ENCODE measurements around the gene ST8SIA4. TPM values are rescaled to one million over a fixed set of nuclear protein-coding genes. Genes with fewer than 3 reads are reported as not detected.
"Not testable (repeated sequence)": the region's sequence is repeated elsewhere in the genome, so short reads cannot be mapped to it uniquely, and the experiment has no call there.

The ST8SIA4 gene
- total and polyA plus RNA-seq, 7 experiments from 2014 or later: 5.8 to 54.5 (median 21.9) TPM

GRCh38 chr5:100789694-100790093 lies 113.4 kb downstream of the ST8SIA4 start:
- Mint-ChIP-seq H3K4me1 (peaks cover 0 to 15% (median 0%) of the 10 kb centered on the region in 7 donors), H3K27me3 (peaks cover 0 to 10% (median 6%) of the 10 kb centered on the region in 5 donors), H3K9me3 (peaks cover 0 to 17% (median 6%) of the 10 kb centered on the region in 11 donors), H3K4me3 (peak overlapping the region in 1 of 10 donors; percentile 6), H3K36me3 (peaks cover 0 to 8% (median 0%) of the 10 kb centered on the region in 5 donors), H3K27ac (peak overlapping the region in 1 of 9 donors; percentile 21)
- Histone ChIP-seq H3K27ac (ENCODE audit: low read depth, low read length) (no peak overlapping the region), H3K4me1 (ENCODE audit: control insufficient read depth in 2 of 2, insufficient read depth in 2 of 2, low read length in 2 of 2) (no peaks in the 10 kb centered on the region), H3K27me3 (ENCODE audit: control insufficient read depth in 2 of 2, insufficient read depth in 2 of 2, low read length in 2 of 2) (no peaks in the 10 kb centered on the region), H3K9me3 (ENCODE audit: control insufficient read depth in 2 of 3, low read length in 3 of 3) (peaks cover 0 to 8% (median 0%) of the 10 kb centered on the region in 3 experiments), H3K4me3 (ENCODE audit: low read length) (no peak overlapping the region), H3K36me3 (ENCODE audit: control insufficient read depth in 2 of 3, insufficient read depth in 3 of 3, low read length in 3 of 3) (no peaks in the 10 kb centered on the region)
- intact Hi-C loops (cut with micrococcal nuclease): no loop called here
- ATAC-seq (no peak), DNase-seq (no peak)
- ChIA-PET POLR2A (no interaction called here), CTCF (no interaction called here)

GRCh38 chr5:100788417-100788816 lies 114.7 kb downstream of the ST8SIA4 start:
- no peak overlapping the region for H3K4me3 ChIP-seq (ENCODE audit: low read length)
- H3K4me1 ChIP-seq (ENCODE audit: control insufficient read depth in 2 of 2, insufficient read depth in 2 of 2, low read length in 2 of 2): no peaks in the 10 kb centered on the region
- POLR2A ChIA-PET: interaction anchor here (0.8 kb wide), 1 partner anchor 113 kb away, joined by 3 read pairs; no protein-coding TSS in a partner anchor
- no peaks in the 10 kb centered on the region for H3K9me3 ChIP-seq (ENCODE audit: control insufficient read depth in 2 of 3, low read length in 3 of 3)
- no peak overlapping the region for H3K27ac ChIP-seq (ENCODE audit: low read depth, low read length)
- Mint-ChIP-seq H3K27me3 (peaks cover 0 to 10% (median 6%) of the 10 kb centered on the region in 5 donors), H3K4me3 (no peak overlapping the region), H3K27ac (no peak overlapping the region), H3K4me1 (peaks cover 0 to 15% (median 0%) of the 10 kb centered on the region in 7 donors), H3K36me3 (peaks cover 0 to 13% (median 0%) of the 10 kb centered on the region in 5 donors), H3K9me3 (peaks cover 0 to 23% (median 6%) of the 10 kb centered on the region in 11 donors)
- DNase-seq: no peak
- CTCF ChIA-PET: interaction anchor here (0.6 kb wide), 1 partner anchor 91 kb away, joined by 4 read pairs; no protein-coding TSS in a partner anchor
- intact Hi-C loops (cut with micrococcal nuclease): no loop called here
- H3K36me3 ChIP-seq (ENCODE audit: control insufficient read depth in 2 of 3, insufficient read depth in 3 of 3, low read length in 3 of 3): no peaks in the 10 kb centered on the region
- ATAC-seq: no peak
- no peaks in the 10 kb centered on the region for H3K27me3 ChIP-seq (ENCODE audit: control insufficient read depth in 2 of 2, insufficient read depth in 2 of 2, low read length in 2 of 2)

DNA sequence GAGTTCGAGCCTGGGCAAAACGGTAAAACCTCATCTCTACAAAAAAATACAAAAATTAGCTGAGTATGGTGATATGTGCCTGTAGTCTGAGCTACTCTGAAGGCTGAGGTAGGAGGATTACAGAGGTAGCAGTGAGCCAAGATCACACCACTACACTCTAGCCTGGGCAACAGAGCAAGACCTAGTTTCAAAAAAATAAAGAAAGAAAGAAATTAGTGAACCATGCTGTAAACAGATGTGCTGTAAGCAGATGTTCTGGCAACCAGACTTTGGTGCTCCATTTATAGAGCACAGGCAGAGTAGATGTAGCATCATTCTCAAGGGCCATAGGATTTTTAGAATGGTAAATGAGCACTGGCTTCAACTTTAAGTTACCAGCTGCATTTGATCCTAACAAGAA lies 115.4 kb downstream of the ST8SIA4 start:
- H3K4me3 ChIP-seq (ENCODE audit: low read length): no peak overlapping the region
- no peaks in the 10 kb centered on the region for H3K9me3 ChIP-seq (ENCODE audit: control insufficient read depth in 2 of 3, low read length in 3 of 3)
- H3K36me3 Mint-ChIP-seq: peaks cover 0 to 11% (median 0%) of the 10 kb centered on the region in 5 donors
- H3K36me3 ChIP-seq (ENCODE audit: control insufficient read depth in 2 of 3, insufficient read depth in 3 of 3, low read length in 3 of 3): no peaks in the 10 kb centered on the region
- H3K4me3 Mint-ChIP-seq: no peak overlapping the region
- peaks cover 0 to 18% (median 3%) of the 10 kb centered on the region in 11 donors for H3K9me3 Mint-ChIP-seq
- H3K4me1 Mint-ChIP-seq: peaks cover 0 to 15% (median 0%) of the 10 kb centered on the region in 7 donors
- intact Hi-C loops (cut with micrococcal nuclease): no loop called here
- H3K27me3 ChIP-seq (ENCODE audit: control insufficient read depth in 2 of 2, insufficient read depth in 2 of 2, low read length in 2 of 2): no peaks in the 10 kb centered on the region
- ChIA-PET CTCF (interaction anchor here (0.6 kb wide), 1 partner anchor 147 kb away, joined by 3 read pairs; no protein-coding TSS in a partner anchor), POLR2A (interaction anchor here (0.8 kb wide), 1 partner anchor 114 kb away, joined by 3 read pairs; no protein-coding TSS in a partner anchor)
- DNase-seq: no peak
- no peak for ATAC-seq
- no peaks in the 10 kb centered on the region for H3K4me1 ChIP-seq (ENCODE audit: control insufficient read depth in 2 of 2, insufficient read depth in 2 of 2, low read length in 2 of 2)
- H3K27ac ChIP-seq (ENCODE audit: low read depth, low read length): no peak overlapping the region
- peaks cover 0 to 10% (median 6%) of the 10 kb centered on the region in 5 donors for H3K27me3 Mint-ChIP-seq
- H3K27ac Mint-ChIP-seq: peak overlapping the region in 1 of 9 donors; percentile 10

DNA sequence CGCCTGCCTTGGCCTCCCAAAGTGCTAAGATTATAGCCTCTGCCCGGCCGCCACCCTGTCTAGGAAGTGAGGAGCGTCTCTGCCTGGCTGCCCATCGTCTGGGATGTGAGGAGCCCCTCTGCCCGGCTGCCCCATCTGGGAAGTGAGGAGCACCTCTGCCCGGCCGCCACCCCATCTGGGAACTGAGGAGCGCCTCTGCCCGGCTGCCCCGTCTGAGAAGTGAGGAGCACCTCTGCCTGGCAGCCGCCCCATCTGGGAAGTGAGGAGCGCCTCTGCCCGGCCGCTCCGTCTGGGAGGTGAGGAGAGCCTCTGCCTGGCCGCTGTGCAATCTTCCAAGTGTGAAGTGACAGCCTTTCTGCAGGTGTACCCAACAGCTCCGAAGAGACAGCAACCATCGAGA lies 117.5 kb downstream of the ST8SIA4 start:
- H3K36me3 Mint-ChIP-seq: peaks cover 0 to 15% (median 0%) of the 10 kb centered on the region in 5 donors
- H3K36me3 ChIP-seq (ENCODE audit: control insufficient read depth in 2 of 3, insufficient read depth in 3 of 3, low read length in 3 of 3); H3K4me3 ChIP-seq (ENCODE audit: low read length); DNase-seq; intact Hi-C loops (cut with micrococcal nuclease); H3K27me3 ChIP-seq (ENCODE audit: control insufficient read depth in 2 of 2, insufficient read depth in 2 of 2, low read length in 2 of 2); H3K4me1 ChIP-seq (ENCODE audit: control insufficient read depth in 2 of 2, insufficient read depth in 2 of 2, low read length in 2 of 2); H3K4me3 Mint-ChIP-seq; H3K27ac ChIP-seq (ENCODE audit: low read depth, low read length); POLR2A ChIA-PET; CTCF ChIA-PET; ATAC-seq; H3K27ac Mint-ChIP-seq; H3K9me3 ChIP-seq (ENCODE audit: control insufficient read depth in 2 of 3, low read length in 3 of 3): not testable (repeated sequence)
- peaks cover 0 to 10% (median 2%) of the 10 kb centered on the region in 5 donors for H3K27me3 Mint-ChIP-seq
- peaks cover 4 to 22% (median 6%) of the 10 kb centered on the region in 7 donors for H3K4me1 Mint-ChIP-seq
- peaks cover 0 to 16% (median 2%) of the 10 kb centered on the region in 11 donors for H3K9me3 Mint-ChIP-seq

- H3K9me3 ChIP-seq (ENCODE audit: control insufficient read depth in 2 of 3, low read length in 3 of 3): no peaks in the 10 kb centered on the region
- DNase-seq: peak in 6 of 9 donors; percentile 1 to 44 (median 32)
- no peaks in the 10 kb centered on the region for H3K27me3 ChIP-seq (ENCODE audit: control insufficient read depth in 2 of 2, insufficient read depth in 2 of 2, low read length in 2 of 2)
- ChIA-PET CTCF (interaction anchor here (2.0 kb wide), 1 partner anchor 123 kb away, joined by 6 read pairs; the partner anchor contains the start of gene ST8SIA4), POLR2A (interaction anchor here (0.7 to 4.5 kb wide), 4 partner anchors 59 to 122 kb away, joined by 3 to 45 read pairs (median 3); partner anchors contain the start of gene ST8SIA4)
- peaks cover 3 to 13% of the 10 kb centered on the region in 2 donors for H3K4me1 ChIP-seq (ENCODE audit: control insufficient read depth in 2 of 2, insufficient read depth in 2 of 2, low read length in 2 of 2)
- H3K27ac ChIP-seq (ENCODE audit: low read depth, low read length): peak overlapping the region; percentile 57
- H3K9me3 Mint-ChIP-seq: peaks cover 0 to 12% (median 2%) of the 10 kb centered on the region in 11 donors
- intact Hi-C loops (cut with micrococcal nuclease): loop anchor here (1.0 to 5.0 kb wide), 9 partner anchors 31 to 243 kb away; partner anchors contain the start of gene FAM174A (in 1 of the 2)
- peaks cover 24 to 39% (median 35%) of the 10 kb centered on the region in 7 donors for H3K4me1 Mint-ChIP-seq
- H3K4me3 Mint-ChIP-seq: peak overlapping the region; percentile 56 to 91 (median 80)
- H3K36me3 Mint-ChIP-seq: peaks cover 0 to 20% (median 0%) of the 10 kb centered on the region in 5 donors
- H3K36me3 ChIP-seq (ENCODE audit: control insufficient read depth in 2 of 3, insufficient read depth in 3 of 3, low read length in 3 of 3): no peaks in the 10 kb centered on the region
- peak overlapping the region; percentile 52 for H3K4me3 ChIP-seq (ENCODE audit: low read length)
- ATAC-seq: peak; percentile 80
- H3K27ac Mint-ChIP-seq: peak overlapping the region; percentile 86 to 97 (median 91)
- H3K27me3 Mint-ChIP-seq: no peaks in the 10 kb centered on the region
These were observed 122.7 kb downstream of the ST8SIA4 start for GRCh38 chr5:100780376-100780870.

DNA sequence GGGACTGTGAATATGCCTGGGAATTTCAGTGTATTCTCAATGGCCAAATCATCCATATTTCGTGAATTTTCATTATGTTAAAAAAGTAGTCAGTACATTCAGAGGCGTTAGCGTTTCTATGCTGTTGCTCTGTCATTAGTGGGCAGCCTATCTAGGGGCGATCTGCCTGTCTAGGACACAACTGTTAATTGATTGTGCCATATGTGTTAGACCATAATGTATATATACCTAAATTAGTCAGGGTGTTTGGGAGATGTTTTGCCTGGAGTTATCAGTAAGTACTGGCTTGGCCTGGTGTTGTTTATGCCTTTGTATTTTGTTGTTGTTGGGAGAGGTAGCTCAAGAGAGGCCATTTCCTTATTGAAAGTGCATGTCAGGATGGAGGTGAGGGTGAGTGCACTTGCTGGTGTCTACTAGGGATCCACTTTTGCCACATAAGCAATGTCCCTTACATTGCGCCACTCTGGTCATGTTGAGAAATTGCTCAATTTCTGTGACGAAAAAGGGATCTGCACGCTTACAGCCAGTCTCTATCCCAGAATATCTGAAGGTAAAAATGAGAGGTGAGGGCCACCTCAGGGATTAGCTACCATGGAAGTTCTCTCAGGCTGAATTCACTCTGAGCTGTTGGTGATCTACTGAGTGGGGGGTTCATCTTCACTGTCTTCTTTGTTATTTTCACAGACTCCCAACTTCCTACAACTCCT lies 123.3 kb downstream of the ST8SIA4 start:
- no peaks in the 10 kb centered on the region for H3K36me3 ChIP-seq (ENCODE audit: control insufficient read depth in 2 of 3, insufficient read depth in 3 of 3, low read length in 3 of 3)
- H3K27ac ChIP-seq (ENCODE audit: low read depth, low read length): peak overlapping the region; percentile 57
- CTCF ChIA-PET: interaction anchor here (1.1 to 2.0 kb wide), 2 partner anchors 112 to 123 kb away, joined by 3 to 6 read pairs; partner anchors contain the start of gene ST8SIA4
- peaks cover 3 to 13% of the 10 kb centered on the region in 2 donors for H3K4me1 ChIP-seq (ENCODE audit: control insufficient read depth in 2 of 2, insufficient read depth in 2 of 2, low read length in 2 of 2)
- peak overlapping the region; percentile 86 to 97 (median 91) for H3K27ac Mint-ChIP-seq
- DNase-seq (peak in 2 of 9 donors; percentile 3 to 9), ATAC-seq (peak; percentile 64)
- no peaks in the 10 kb centered on the region for H3K9me3 ChIP-seq (ENCODE audit: control insufficient read depth in 2 of 3, low read length in 3 of 3)
- H3K9me3 Mint-ChIP-seq: peaks cover 0 to 9% (median 0%) of the 10 kb centered on the region in 11 donors
- H3K36me3 Mint-ChIP-seq: peaks cover 0 to 20% (median 0%) of the 10 kb centered on the region in 5 donors
- POLR2A ChIA-PET: interaction anchor here (0.7 to 4.5 kb wide), 4 partner anchors 60 to 123 kb away, joined by 3 to 45 read pairs (median 3); partner anchors contain the start of gene ST8SIA4
- H3K27me3 ChIP-seq (ENCODE audit: control insufficient read depth in 2 of 2, insufficient read depth in 2 of 2, low read length in 2 of 2): no peaks in the 10 kb centered on the region
- no peaks in the 10 kb centered on the region for H3K27me3 Mint-ChIP-seq
- peak overlapping the region; percentile 56 to 91 (median 80) for H3K4me3 Mint-ChIP-seq
- peak overlapping the region; percentile 52 for H3K4me3 ChIP-seq (ENCODE audit: low read length)
- peaks cover 24 to 42% (median 35%) of the 10 kb centered on the region in 7 donors for H3K4me1 Mint-ChIP-seq
- intact Hi-C loops (cut with micrococcal nuclease): loop anchor here (1.0 to 10.0 kb wide), 10 partner anchors 31 to 265 kb away; partner anchors contain the start of gene FAM174A (in 2 of the 2)

All from naive thymus-derived CD4-positive, alpha-beta T cell (primary cell).